ENCODE measurements around the gene ATP5MG.
A peak's percentile ranks its signal among the peaks of the same experiment; 100 is the strongest.
"Not testable (repeated sequence)": the region's sequence is repeated elsewhere in the genome, so short reads cannot be mapped to it uniquely, and the experiment has no call there.

The ATP5MG gene, protein sequence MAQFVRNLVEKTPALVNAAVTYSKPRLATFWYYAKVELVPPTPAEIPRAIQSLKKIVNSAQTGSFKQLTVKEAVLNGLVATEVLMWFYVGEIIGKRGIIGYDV

DNA sequence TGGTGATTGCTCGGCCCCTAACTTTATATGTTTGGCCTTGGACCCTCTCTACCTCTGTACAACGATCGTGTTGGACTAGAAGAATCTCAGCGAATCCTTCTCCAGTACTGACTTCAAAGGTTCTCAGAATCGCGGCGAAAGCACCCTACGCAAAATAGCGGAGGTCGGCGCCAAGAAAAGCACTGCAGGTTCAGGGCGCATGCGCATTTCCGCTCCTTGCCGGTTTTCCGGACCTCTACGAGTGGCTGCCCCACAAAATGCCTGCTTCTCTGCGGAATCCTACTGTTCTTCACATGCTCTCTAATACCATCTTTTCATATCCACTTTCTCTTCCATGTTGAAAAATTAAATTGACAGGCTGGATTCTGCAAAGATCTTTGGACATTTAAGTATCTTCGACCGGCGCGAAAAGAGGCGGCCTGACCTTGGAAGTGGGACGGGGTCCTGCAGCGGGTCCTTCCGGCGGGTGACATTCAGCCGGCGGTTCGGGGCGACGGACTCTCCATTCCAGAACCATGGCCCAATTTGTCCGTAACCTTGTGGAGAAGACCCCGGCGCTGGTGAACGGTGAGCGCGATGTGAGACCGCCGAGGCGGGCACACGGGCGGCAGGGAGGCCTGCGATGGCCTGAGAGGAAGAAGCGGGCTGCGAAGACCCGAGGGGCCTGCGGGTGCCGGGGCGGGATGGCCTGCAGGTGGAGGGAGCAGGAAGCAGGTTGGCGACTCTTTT lies at the start of gene ATP5MG:
ATP5MG (plus strand) TSS at position 456 of the 729 bp plus-strand sequence; CDS start at position 516, 60 bp downstream.
- peak; percentile 91 for DNase-seq (ENCODE audit: low spot score)

DNA sequence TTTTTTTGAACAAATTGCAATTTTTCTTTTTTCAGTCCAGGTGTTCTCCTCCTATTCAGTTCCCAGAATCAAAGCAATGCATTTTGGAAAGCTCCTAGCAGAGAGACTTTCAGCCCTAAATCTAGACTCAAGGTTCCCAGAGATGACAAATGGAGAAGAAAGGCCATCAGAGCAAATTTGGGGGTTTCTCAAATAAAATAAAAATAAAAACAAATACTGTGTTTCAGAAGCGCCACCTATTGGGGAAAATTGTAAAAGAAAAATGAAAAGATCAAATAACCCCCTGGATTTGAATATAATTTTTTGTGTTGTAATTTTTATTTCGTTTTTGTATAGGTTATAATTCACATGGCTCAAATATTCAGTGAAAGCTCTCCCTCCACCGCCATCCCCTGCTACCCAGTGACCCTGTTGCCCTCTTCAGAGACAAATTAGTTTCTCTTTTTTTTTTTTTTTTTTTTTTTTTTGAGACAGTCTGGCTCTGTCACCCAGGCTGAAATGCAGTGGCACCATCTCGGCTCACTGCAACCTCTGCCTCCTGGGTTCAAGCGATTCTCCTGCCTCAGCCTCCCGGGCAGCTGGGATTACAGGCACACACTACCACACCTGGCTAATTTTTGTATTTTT lies 48.2 kb upstream of the ATP5MG start:
- peak; percentile 8 for DNase-seq (ENCODE audit: low spot score)

DNA sequence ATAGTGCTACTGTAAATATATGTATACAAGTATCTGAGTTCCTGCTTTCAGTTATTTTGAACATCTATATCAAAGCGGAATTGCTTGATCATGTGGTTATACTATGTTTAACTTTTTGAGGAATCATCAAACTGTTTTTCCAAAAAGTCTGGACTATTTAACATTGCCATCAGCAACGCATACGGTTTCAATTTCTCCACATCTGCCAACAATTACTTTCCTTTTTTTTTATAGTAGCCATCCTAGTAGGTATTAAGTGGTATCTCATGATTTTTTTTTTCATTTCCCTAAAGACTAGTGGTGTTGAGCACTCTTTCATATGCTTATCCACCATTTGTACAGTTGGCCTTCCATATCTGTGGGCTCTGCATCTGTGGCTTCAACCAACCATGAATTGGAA lies 43.3 kb upstream of the ATP5MG start:
- DNase-seq (ENCODE audit: low spot score) = no peak

DNA sequence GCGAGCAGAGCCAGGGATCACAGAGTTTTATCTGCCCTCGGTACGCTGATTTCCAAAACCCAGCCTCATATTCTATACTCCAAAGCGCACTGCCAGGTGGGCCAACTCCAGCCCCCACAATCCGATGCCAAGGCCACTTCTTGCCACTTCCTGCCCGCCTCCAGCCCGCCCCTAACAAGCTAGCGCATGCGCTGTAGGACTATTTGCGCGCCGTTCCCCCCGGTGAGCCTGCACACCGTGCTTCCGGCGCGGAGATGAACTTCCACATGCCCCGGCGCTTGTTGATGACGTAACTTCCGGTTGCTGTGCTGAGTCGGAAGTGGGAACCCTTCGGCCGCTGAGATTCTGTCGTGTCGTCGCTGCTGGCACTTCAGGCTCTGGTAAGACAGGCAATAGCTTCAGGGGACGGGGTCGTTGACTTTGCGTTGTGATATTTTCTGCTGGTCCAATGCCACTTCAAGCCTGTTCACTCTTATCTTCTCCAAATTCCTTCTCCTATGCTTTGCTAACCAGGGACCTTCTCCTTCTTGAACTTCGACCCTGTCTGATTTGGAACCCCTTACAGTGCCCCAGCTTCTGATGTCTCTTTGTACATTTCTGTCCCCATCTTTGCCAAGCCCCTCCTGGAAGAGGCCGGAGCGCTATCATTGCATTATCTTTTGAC lies 42.0 kb upstream of the ATP5MG start, which contains the start of gene UBE4A:
UBE4A (plus strand) TSS at position 306 of the 664 bp plus-strand sequence. CDS start 5,481 bp downstream, outside the sequence.
- DNase-seq (ENCODE audit: low spot score) = peak; percentile 83

DNA sequence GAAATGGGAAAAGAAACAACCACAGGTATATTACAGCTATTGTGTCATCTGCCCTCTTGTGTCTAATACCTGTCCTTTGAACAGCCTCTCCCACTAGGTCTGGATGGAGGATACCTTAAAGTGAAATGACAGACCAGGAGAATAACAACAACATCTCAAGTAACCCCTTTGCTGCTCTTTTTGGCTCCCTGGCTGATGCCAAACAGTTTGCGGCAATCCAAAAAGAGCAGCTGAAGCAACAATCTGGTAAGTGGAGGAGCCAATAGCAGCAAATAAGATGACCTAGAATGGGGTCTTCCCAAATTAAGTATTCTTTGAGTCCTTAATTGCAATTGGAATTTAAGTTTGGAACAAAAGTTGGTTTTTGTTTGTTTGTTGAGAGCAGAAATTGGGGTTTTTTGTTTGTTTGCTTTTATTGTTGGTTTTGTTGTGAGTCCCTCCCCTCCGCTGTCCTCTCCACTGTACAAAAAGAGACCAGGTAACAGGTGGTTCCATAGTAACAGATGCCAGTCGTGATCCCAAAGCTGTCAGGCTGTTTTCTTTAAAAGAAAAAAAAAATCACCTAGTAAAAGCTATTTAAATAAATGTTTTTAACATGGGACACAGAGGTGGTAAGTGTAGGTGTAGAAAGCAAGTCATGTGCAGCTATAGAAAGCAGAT lies 36.3 kb upstream of the ATP5MG start:
- no peak for DNase-seq (ENCODE audit: low spot score)

DNA sequence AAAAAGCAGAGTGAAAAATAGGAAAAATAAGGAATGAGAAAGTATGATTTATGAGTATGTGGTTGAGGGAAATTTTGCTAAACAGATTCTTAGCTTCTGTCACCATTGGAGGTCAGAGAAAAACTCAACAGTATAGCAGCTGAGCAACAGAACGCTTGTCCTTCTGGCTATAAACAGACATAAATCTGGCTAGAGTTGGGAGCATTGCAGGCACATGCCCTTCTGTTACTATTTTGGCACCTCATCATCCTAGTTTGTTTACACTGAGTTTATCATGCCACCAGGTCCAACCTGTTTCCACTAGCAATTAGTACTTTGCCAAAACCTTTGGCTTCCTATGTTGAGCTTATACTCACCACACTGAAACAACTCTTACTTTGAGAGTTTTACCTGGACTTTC lies 35.1 kb upstream of the ATP5MG start:
- DNase-seq (ENCODE audit: low spot score) = no peak

DNA sequence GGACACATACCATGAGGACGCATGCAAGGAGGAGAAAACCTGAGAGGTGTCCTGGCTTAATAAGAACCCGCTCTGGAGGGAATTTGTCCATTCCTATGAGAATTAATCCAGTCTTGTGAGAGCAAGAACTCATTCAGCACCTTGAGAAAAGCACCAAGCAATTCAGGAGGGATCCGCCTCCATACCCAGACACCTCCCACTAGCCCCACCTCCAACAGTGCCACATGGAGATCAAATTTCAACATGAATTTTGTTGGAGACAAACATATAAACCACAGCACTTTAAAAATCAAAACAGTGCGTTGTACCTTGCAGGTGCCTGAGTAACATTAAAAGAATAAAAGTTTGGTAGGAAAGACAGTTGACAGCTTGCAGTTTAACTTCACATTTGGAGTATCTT lies 30.6 kb upstream of the ATP5MG start:
- no peak for DNase-seq (ENCODE audit: low spot score)

DNA sequence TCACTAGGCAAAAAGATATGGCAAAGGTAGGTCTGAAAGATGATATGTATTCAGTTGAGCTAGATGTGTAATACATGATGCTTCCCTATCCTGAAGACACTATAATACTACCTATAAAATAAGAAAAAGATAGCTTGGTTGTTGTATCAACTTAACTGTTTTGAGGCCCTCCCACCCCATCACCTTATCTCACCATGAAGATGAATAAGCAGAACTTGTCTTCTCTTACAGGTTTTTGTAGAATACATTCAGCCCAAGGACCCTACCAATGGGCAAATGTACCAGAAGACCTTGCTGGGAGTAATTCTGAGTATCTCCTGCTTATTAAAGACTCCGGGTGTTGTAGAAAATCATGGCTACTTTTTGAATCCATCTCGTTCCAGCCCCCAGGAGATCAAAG lies 28.1 kb upstream of the ATP5MG start:
- DNase-seq (ENCODE audit: low spot score) = no peak

DNA sequence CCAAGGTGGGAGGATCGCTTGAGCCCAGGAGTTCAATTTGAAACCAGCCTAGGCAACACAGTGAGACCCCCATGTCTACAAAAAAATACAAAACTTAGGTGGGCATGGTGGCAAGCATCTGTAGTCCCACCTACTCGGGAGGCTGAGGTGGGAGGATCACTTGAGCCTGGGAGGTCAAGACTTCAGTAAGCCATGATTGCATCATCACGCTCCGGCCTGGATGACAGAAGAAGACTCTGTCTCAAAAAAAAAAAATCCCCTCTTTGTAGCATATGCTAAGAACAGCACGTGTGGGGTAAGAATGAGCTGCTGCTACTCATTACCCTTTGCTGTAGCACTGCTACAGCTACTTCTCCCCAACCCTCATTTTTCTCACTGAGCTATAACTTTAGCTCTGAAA lies 27.5 kb upstream of the ATP5MG start:
- DNase-seq (ENCODE audit: low spot score) = no peak

DNA sequence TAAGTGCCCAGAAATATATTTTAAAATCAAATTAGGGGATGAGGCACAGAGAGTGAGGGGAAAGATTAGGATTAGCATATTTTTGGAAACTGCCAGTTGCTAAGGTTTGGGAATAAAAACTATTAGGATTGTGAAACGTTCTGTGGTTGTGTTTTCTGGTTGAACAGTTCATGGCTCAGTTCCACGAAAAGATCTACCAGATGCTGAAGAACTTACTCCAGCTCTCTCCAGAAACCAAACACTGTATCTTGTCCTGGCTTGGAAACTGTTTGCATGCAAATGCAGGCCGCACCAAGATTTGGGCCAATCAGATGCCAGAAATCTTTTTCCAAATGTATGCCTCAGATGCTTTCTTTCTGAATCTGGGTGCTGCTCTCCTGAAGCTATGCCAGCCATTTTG lies 26.7 kb upstream of the ATP5MG start:
- no peak for DNase-seq (ENCODE audit: low spot score)

DNA sequence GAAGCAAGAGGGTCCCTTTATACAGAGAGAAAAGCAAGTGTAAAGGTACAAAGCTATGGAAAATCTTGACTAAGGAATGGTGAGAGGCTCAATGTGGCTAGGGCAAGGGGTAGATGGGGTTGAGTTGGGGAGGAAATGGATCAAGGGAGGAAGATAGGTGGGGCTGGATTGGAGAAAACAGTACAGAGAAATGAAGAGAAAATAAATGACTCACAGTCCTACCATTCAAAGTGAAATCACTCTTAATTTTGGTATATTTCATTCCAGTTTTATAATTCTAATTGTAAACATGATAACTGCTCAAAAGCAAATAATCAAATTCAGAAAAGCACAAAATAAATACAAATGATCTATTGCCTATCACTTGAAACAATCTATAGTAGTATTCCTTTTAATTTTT lies 25.4 kb upstream of the ATP5MG start:
- no peak for DNase-seq (ENCODE audit: low spot score)

DNA sequence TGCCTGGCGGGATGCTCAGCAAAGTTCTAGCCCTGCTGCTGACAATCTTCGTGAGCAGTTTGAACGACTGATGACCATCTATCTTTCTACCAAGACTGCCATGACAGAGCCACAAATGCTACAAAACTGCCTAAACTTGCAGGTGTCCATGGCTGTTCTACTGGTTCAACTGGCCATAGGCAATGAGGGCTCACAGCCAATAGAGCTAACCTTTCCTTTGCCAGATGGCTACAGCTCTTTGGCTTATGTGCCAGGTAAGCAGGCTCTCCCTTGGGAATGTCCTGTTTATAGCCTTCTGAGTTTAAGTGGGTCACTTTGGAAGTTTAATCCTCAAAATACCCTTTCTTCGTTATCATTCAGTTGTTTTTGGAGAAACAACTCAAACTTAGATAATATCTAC lies 21.9 kb upstream of the ATP5MG start:
- no peak for DNase-seq (ENCODE audit: low spot score)

DNA sequence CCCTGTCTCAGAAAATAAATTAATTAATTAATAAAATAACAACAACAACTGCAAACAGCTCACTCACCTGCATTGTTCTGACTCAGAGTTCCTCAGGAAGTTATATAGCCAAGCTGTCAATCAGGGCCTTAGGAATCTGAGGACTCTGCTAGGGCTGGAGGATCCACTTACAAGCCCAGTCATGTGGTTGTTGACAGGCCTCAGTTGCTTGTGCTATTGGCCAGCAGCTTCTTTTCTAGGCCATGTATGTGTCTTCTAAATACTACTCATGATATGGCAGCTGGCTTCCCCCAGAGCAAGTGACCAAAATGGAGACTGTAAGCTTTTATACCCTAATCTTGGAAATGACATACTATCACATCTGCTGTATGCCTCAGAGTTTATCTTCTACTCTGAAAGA lies 20.8 kb upstream of the ATP5MG start:
- no peak for DNase-seq (ENCODE audit: low spot score)

DNA sequence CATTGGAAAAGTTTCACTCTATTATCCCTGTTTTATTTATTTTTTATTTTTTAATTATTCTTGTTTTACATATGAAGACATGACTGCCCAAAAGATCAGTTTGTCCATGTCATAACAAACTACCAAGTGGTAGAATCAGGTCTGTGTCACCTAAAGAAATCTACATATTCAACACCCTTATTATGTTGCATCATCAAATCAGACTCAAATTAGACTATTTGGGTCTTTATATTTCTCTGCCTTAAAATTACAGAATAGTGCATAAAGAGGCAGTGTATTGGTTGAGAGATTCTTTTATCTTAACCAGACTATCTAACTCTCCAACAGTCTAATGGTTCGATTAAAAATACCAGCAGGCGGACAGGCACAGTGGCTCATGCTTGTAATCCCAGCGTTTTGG lies 18.5 kb upstream of the ATP5MG start:
- no peak for DNase-seq (ENCODE audit: low spot score)

DNA sequence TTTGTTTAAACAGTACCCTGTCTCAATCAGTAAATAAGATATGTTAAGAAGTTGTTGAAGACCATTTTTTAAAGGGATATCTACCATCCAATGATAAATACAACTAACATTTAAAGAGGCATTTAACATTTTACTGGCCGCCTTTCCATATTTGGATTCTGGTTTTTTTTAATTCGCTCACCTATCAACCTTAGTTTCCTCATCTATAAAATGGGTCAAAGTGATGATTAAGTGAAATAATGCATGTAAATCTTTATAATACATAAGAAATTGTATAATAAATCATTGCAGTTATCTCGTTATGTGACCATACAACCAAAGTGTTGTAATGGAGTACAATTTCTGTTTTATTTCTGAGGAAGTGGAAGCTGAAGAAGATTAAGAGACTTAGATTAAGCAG lies 17.7 kb upstream of the ATP5MG start:
- no peak for DNase-seq (ENCODE audit: low spot score)

DNA sequence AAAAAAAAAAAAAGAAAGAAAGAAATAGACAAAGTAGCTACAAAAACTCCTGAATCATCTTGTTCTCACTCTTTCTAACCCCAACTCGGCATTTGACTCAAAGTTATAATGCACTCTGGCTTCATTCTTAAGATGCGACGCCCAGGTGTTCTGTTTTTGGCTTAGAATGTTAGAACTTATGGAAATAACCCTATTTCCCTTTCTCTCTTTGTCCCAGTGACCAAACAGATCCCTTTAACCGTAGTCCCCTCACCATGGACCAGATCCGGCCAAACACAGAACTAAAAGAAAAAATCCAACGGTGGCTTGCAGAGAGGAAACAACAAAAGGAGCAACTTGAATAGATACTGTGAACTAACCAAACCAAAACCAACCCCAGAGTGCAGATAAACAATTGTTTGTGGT lies 5.3 kb upstream of the ATP5MG start:
- DNase-seq (ENCODE audit: low spot score) = no peak

DNA sequence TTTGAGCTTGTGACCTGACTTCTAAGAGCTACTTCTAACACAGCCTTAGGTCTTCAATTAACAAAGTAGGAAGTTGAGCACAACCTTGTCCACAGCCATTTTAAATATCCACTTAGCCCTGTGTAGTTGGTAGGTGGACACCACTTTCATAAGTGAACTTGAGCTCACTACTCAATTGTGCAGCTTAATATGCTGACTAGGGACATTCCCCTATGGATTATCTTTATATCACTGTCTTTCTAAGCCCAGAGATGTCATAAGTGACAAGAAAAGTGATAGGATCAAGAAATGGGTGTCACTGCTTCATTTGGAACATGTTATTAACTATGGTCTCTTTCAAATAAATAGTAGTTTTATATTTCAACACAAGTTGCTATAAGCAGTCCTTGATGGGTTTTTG lies 4.0 kb upstream of the ATP5MG start:
- DNase-seq (ENCODE audit: low spot score) = no peak

DNA sequence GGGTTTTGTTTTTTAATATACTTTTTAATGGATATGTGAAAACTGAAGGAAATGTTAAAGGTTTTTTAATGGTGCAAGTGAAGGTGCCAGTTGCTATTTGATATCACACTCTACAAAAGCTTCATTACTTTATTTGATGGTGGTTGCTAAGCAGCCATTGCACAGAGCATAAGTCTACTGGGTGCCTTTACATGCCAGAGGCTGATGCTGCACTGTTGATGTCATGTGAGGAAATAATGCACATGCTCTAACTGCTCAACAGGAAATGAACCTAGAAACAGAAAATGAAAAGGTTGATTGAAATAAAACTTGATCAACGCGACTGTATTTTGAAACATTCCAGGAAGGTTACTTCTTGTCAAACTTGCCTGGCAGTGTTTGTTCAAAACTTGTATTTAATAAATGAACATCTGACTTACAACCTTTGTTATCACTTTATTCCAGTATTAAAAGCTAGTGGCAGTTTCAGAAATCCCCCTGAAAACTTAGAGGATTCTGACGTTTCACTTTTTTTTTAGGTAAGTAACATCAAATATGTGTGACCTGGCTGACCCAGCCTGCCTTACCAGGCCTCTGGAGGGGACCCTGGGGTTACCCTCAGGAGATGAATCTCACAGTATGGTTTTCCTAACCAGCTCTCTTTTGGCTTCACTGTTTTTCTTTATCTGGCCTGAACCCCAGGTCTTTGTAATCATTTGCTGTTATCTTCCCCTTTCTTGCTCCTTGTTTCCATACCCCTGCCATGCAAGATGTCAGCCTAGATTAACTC lies 2.4 kb upstream of the ATP5MG start:
- DNase-seq (ENCODE audit: low spot score) = no peak

DNA sequence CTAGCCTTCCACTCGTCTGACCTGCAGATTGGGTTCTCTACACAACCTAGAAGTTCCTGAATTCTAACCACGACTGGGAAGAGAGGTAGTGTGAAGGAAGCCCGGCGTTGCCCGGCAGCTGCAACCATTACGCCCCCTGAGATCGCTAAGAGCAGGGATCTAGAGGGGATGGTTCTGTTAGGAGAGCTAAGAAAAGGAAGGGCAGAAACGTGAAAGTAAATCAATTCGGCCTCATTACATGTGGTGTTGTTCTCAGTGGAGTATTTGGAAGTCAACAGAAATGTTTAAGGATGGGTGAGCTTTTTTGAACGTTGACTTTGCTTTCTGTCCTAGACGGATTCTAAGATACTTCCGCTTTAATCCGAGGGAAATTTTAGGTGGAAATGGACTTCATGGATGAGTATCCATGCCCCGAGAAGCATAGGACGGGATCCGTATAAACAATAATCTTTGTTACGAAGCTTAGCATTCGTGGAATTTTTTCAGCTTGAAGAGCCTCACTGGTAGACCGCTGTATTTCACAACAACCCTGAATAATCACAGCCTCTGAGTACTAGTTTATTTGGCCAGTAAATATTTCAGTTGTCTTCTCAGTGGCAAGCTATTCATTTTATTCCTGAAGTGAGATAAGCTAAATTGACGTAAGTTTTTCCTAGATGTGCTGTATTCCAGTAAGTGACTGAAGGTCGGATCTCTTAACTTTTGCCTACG lies 629 bp downstream of the ATP5MG start:
- no peak for DNase-seq (ENCODE audit: low spot score)

DNA sequence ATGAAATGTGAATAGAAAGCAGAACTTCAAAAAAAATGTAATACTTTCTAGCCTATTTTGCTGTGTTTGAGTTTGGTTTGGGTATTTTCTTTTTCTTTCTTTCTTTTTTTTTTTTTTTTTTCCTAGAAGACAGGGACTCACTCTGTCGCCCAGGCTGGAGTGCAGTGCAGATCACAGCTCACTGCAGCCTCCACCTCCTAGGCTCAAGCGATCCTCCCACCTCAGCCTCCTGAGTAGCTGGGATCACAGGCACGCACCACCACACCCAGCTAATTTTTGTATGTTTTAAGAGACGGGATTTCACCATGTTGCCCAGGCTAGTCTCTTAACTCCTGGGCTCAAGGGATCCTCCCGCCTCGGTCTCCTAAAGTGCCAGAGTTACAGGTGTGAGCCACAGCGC lies 1.2 kb downstream of the ATP5MG start:
- DNase-seq (ENCODE audit: low spot score) = not testable (repeated sequence)

DNA sequence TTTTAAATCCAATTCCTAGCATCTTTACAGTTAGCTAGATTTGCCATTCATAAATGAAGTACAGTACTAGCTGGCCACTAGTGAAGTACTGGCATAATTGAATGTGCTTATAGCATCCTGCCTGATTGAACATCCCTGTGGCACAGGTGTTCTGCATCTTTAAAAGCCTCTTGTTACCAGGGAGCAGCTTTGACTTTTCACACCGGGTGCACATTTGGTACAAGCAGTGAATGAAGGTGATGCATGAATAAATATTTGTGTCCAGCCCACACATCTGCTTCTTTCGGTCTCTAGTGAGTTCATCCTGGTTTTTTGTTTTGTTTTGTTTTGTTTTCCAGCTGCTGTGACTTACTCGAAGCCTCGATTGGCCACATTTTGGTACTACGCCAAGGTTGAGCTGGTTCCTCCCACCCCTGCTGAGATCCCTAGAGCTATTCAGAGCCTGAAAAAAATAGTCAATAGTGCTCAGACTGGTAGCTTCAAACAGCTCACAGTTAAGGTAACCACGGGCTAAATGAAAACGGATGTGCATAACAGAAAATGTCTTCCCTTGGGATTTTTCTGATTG lies 5.3 kb downstream of the ATP5MG start:
- no peak for DNase-seq (ENCODE audit: low spot score)
